HEK293 (cell line): ENCODE results near the gene SERGEF.

Source experiments
- CTCF ChIA-PET: fragments of 350-600 bp; formaldehyde crosslinking; extraction: SDS; loops from one replicate; lab custom pipeline; 2021; ENCODE audit warnings: antibody characterized with exemption; lab: Yijun Ruan, JAX
- POLR2A ChIA-PET: fragments of 300-600 bp; formaldehyde crosslinking; extraction: SDS; loops from one replicate; lab custom pipeline; 2020; ENCODE audit warnings: antibody characterized with exemption, inconsistent platforms; lab: Yijun Ruan, JAX
- H3K27ac ChIP-seq: fragments of 200-500 bp; sonication (Bioruptor generic); 2 replicates; pipeline ENCODE4 v1.5.1; 2014; ENCODE audit warnings: low read depth, low read length, control low read depth, inconsistent platforms; ENCODE audit errors: extremely low read depth
- H3K36me3 ChIP-seq, 2 experiments: fragments of 200-500 bp in 1 of 2; sonication (Bioruptor generic) in 1 of 2; 1 replicate in 1 of 2; 2 replicates in 1 of 2; pipeline ENCODE4 v1.5.1; 2014 to 2017; ENCODE audit warnings: inconsistent platforms in 2 of 2, low read length in 2 of 2; ENCODE audit not compliant: control insufficient read depth in 2 of 2, insufficient read depth in 1 of 2
- H3K4me1 ChIP-seq: fragments of 200-500 bp; sonication (Bioruptor generic); 2 replicates; pipeline ENCODE4 v1.5.1; 2014; ENCODE audit warnings: mild to moderate bottlenecking, low read length, inconsistent platforms; ENCODE audit not compliant: control insufficient read depth, insufficient read depth
- H3K4me3 ChIP-seq: 2 replicates; pipeline ENCODE4 v1.5.1; 2011; ENCODE audit warnings: low read depth, mild to moderate bottlenecking, control low read depth, low read length, moderate library complexity
- H3K9me3 ChIP-seq: fragments of 200-500 bp; sonication (Bioruptor generic); 2 replicates; pipeline ENCODE4 v1.5.1; 2014; ENCODE audit warnings: low read depth, low read length, inconsistent platforms; ENCODE audit not compliant: control insufficient read depth, insufficient read depth
- BCL11A ChIP-seq: fragments of 450-650 bp; formaldehyde crosslinking; IDR thresholded peaks from 2 replicates; pipeline ENCODE4 v1.5.1; 2016; ENCODE audit warnings: low read depth, missing biosample characterization, missing genetic modification characterization
- EGR2 ChIP-seq: fragments of 450-650 bp; formaldehyde crosslinking; IDR thresholded peaks from 2 replicates; pipeline ENCODE4 v1.5.1; 2016; ENCODE audit warnings: low read depth, missing biosample characterization, missing genetic modification characterization
- HOXA7 ChIP-seq: sonication (generic); formaldehyde crosslinking; IDR thresholded peaks from 2 replicates; pipeline ENCODE4 v1.8.1; 2022; ENCODE audit warnings: missing genetic modification reagents, borderline replicate concordance
- HOXC10 ChIP-seq: sonication (generic); formaldehyde crosslinking; IDR thresholded peaks from 2 replicates; pipeline ENCODE4 v1.8.1; 2023; ENCODE audit warnings: mild to moderate bottlenecking, missing genetic modification reagents
- PRDM1 ChIP-seq: fragments of 450-650 bp; formaldehyde crosslinking; IDR thresholded peaks from 2 replicates; pipeline ENCODE4; 2016; ENCODE audit warnings: missing biosample characterization, missing genetic modification characterization
- REST ChIP-seq: fragments of 450-650 bp; formaldehyde crosslinking; IDR thresholded peaks from 2 replicates; pipeline ENCODE4 v1.5.1; 2016; ENCODE audit warnings: missing biosample characterization, missing genetic modification characterization
- ZBTB17 ChIP-seq: fragments of 450-650 bp; formaldehyde crosslinking; IDR thresholded peaks from 2 replicates; pipeline ENCODE4 v1.5.1; 2016; ENCODE audit warnings: missing biosample characterization, missing genetic modification characterization
- ZBTB21 ChIP-seq: fragments of 450-650 bp; formaldehyde crosslinking; IDR thresholded peaks from 2 replicates; pipeline ENCODE4 v1.5.1; 2017; ENCODE audit warnings: missing biosample characterization, missing genetic modification characterization
- ZBTB44 ChIP-seq: fragments of 450-650 bp; IDR thresholded peaks from 2 replicates; pipeline ENCODE4 v1.5.1; 2018; ENCODE audit warnings: missing biosample characterization, mild to moderate bottlenecking, missing genetic modification characterization
- ZNF169 ChIP-seq: fragments of 450-650 bp; formaldehyde crosslinking; IDR thresholded peaks from 2 replicates; pipeline ENCODE4 v1.5.1; 2016; ENCODE audit warnings: missing biosample characterization, missing genetic modification characterization
- ZNF175 ChIP-seq: fragments of 450-650 bp; formaldehyde crosslinking; IDR thresholded peaks from 2 replicates; pipeline ENCODE4 v1.5.1; 2016; ENCODE audit warnings: missing biosample characterization, missing genetic modification characterization
- ZNF19 ChIP-seq: fragments of 450-650 bp; formaldehyde crosslinking; IDR thresholded peaks from 2 replicates; pipeline ENCODE4; 2016; ENCODE audit warnings: missing biosample characterization, missing genetic modification characterization, low read depth
- ZNF518A ChIP-seq: fragments of 450-650 bp; formaldehyde crosslinking; conservative IDR thresholded peaks from 2 replicates; pipeline ENCODE4 v1.5.1; 2016; ENCODE audit warnings: low read depth, missing biosample characterization, missing genetic modification characterization
- ZNF600 ChIP-seq: fragments of 450-650 bp; formaldehyde crosslinking; IDR thresholded peaks from 2 replicates; pipeline ENCODE4 v1.5.1; 2016; ENCODE audit warnings: missing biosample characterization, missing genetic modification characterization
- ZNF626 ChIP-seq: fragments of 450-650 bp; sonication (Bioruptor Pico); formaldehyde crosslinking; IDR thresholded peaks from 2 replicates; pipeline ENCODE4 v1.5.1; 2018; ENCODE audit warnings: missing biosample characterization, missing genetic modification characterization, inconsistent platforms
- ZNF654 ChIP-seq: fragments of 450-650 bp; formaldehyde crosslinking; IDR thresholded peaks from 2 replicates; pipeline ENCODE4 v1.5.1; 2016; ENCODE audit warnings: low read depth, missing biosample characterization, missing genetic modification characterization
- ZNF791 ChIP-seq: fragments of 450-650 bp; formaldehyde crosslinking; IDR thresholded peaks from 2 replicates; pipeline ENCODE4 v1.5.1; 2016; ENCODE audit warnings: missing biosample characterization, missing genetic modification characterization
- ZSCAN18 ChIP-seq: fragments of 450-650 bp; formaldehyde crosslinking; IDR thresholded peaks from 2 replicates; pipeline ENCODE4 v1.5.1; 2016; ENCODE audit warnings: missing biosample characterization, missing genetic modification characterization

SERGEF gene

GRCh38 chr11:17905477-17905876 lies 107.4 kb downstream of the SERGEF start:
- no peak overlapping the region for H3K27ac ChIP-seq
- CTCF ChIA-PET: interaction anchor here (0.6 to 4.4 kb wide), 13 partner anchors 9 to 939 kb away, joined by 3 to 32 read pairs (median 4); no protein-coding TSS in a partner anchor
- TF ChIP-seq HOXC10 (CRISPR knock-in tag) (no peak), EGR2 (tag by site-specific recombination) (no peak), ZNF518A (tag by site-specific recombination) (no peak), HOXA7 (CRISPR knock-in tag) (no peak), PRDM1 (tag by site-specific recombination) (no peak), ZSCAN18 (tag by site-specific recombination) (no peak), ZNF626 (tag by site-specific recombination) (no peak)
- TF ChIP-seq, all 188 proteins: peak for 0
- Histone ChIP-seq H3K4me1 (no peaks in the 10 kb centered on the region), H3K9me3 (no peaks in the 10 kb centered on the region), H3K36me3 (peaks cover 0 to 3% of the 10 kb centered on the region in 2 experiments; a peak in 1 of 3 replicates), H3K4me3 (no peak overlapping the region)
- POLR2A ChIA-PET: no interaction called here

- H3K36me3 ChIP-seq: peaks cover 0 to 3% of the 10 kb centered on the region in 2 experiments; a peak in 1 of 3 replicates
- no peak for TF ChIP-seq ZNF175
- no peak for TF ChIP-seq ZNF19 (tag by site-specific recombination)
- TF ChIP-seq ZBTB44 (tag by site-specific recombination): no peak
- TF ChIP-seq ZBTB21 (tag by site-specific recombination): no peak
- no peak for TF ChIP-seq BCL11A
- no peak for TF ChIP-seq ZBTB17
- TF ChIP-seq ZNF791 (tag by site-specific recombination): no peak
- TF ChIP-seq ZNF600 (tag by site-specific recombination): no peak
- TF ChIP-seq REST (tag by site-specific recombination): no peak
- TF ChIP-seq ZNF169 (tag by site-specific recombination): no peak
- no peak for TF ChIP-seq ZNF654
- TF ChIP-seq, all 188 proteins: peak for 0
- Histone ChIP-seq H3K9me3 (no peaks in the 10 kb centered on the region), H3K4me3 (no peak overlapping the region), H3K27ac (no peak overlapping the region), H3K4me1 (no peaks in the 10 kb centered on the region)
- ChIA-PET POLR2A (no interaction called here), CTCF (interaction anchor here (1.2 to 4.4 kb wide), 2 partner anchors 77 to 170 kb away, joined by 3 to 29 read pairs; no protein-coding TSS in a partner anchor)
Observed at GRCh38 chr11:17901481-17901880, 111.4 kb downstream of the SERGEF start.
